Measurements from ENCODE around the gene SCGB1D1.

SCGB1D1 gene

GRCh38 chr11:62190011-62190410 is at the start of gene SCGB1D1:
SCGB1D1 (plus strand) TSS chr11:62190216; CDS start chr11:62190285, 69 bp downstream.
- FAIRE-seq (no peak), DNase-seq (ENCODE audit: insufficient read length, low spot score) (no peak)
- no peak for TF ChIP-seq POLR2A (IDR thresholded peaks at IDR 0.05; ENCODE audit: low read depth, low read length)

GRCh38 chr11:62140304-62141110 is 49.5 kb upstream of the SCGB1D1 start:
- no peak for FAIRE-seq
- no peak for TF ChIP-seq POLR2A (IDR thresholded peaks at IDR 0.05; ENCODE audit: low read depth, low read length)
- no peak for DNase-seq (ENCODE audit: insufficient read length, low spot score)

GRCh38 chr11:62141111-62142042 is 48.6 kb upstream of the SCGB1D1 start:
- TF ChIP-seq POLR2A (IDR thresholded peaks at IDR 0.05; ENCODE audit: low read depth, low read length), result no peak
- FAIRE-seq (no peak), DNase-seq (ENCODE audit: insufficient read length, low spot score) (no peak)

- TF ChIP-seq POLR2A (IDR thresholded peaks at IDR 0.05; ENCODE audit: low read depth, low read length), result no peak
- no peak for DNase-seq (ENCODE audit: insufficient read length, low spot score)
- FAIRE-seq, result no peak
Observed at GRCh38 chr11:62142043-62142375, 48.0 kb upstream of the SCGB1D1 start.

GRCh38 chr11:62142921-62143320 is 47.1 kb upstream of the SCGB1D1 start:
- FAIRE-seq, result no peak
- no peak for TF ChIP-seq POLR2A (IDR thresholded peaks at IDR 0.05; ENCODE audit: low read depth, low read length)
- DNase-seq (ENCODE audit: insufficient read length, low spot score), result no peak

GRCh38 chr11:62143727-62144126 is 46.3 kb upstream of the SCGB1D1 start:
- TF ChIP-seq POLR2A (IDR thresholded peaks at IDR 0.05; ENCODE audit: low read depth, low read length), result no peak
- no peak for DNase-seq (ENCODE audit: insufficient read length, low spot score)
- no peak for FAIRE-seq

- DNase-seq (ENCODE audit: insufficient read length, low spot score) (no peak), FAIRE-seq (no peak)
- TF ChIP-seq POLR2A (IDR thresholded peaks at IDR 0.05; ENCODE audit: low read depth, low read length), result no peak
Observed at GRCh38 chr11:62144641-62145255, 45.3 kb upstream of the SCGB1D1 start.

- FAIRE-seq (no peak), DNase-seq (ENCODE audit: insufficient read length, low spot score) (no peak)
- no peak for TF ChIP-seq POLR2A (IDR thresholded peaks at IDR 0.05; ENCODE audit: low read depth, low read length)
Observed at GRCh38 chr11:62145261-62145871, 44.6 kb upstream of the SCGB1D1 start.

- FAIRE-seq, result no peak
- TF ChIP-seq POLR2A (IDR thresholded peaks at IDR 0.05; ENCODE audit: low read depth, low read length), result no peak
- DNase-seq (ENCODE audit: insufficient read length, low spot score), result no peak
Observed at GRCh38 chr11:62146476-62147200, 43.4 kb upstream of the SCGB1D1 start.

GRCh38 chr11:62147545-62147944 is 42.5 kb upstream of the SCGB1D1 start:
- DNase-seq (ENCODE audit: insufficient read length, low spot score), result no peak
- FAIRE-seq, result no peak
- no peak for TF ChIP-seq POLR2A (IDR thresholded peaks at IDR 0.05; ENCODE audit: low read depth, low read length)

GRCh38 chr11:62148271-62148980 is 41.6 kb upstream of the SCGB1D1 start:
- TF ChIP-seq POLR2A (IDR thresholded peaks at IDR 0.05; ENCODE audit: low read depth, low read length), result no peak
- no peak for DNase-seq (ENCODE audit: insufficient read length, low spot score)
- no peak for FAIRE-seq

GRCh38 chr11:62149986-62150886 is 39.8 kb upstream of the SCGB1D1 start:
- DNase-seq (ENCODE audit: insufficient read length, low spot score) (no peak), FAIRE-seq (no peak)
- no peak for TF ChIP-seq POLR2A (IDR thresholded peaks at IDR 0.05; ENCODE audit: low read depth, low read length)
